Esophagus squamous epithelium (tissue), 4 donors: ENCODE data around the gene AHNAK.
"Not testable (repeated sequence)": the region's sequence is repeated elsewhere in the genome, so short reads cannot be mapped to it uniquely, and the experiment has no call there.

Experiments
- POLR2A ChIP-seq, 4 donors: fragments of 450-650 bp; IDR thresholded peaks; one replicate each; pipeline ENCODE4 v1.6.1; 2017; ENCODE audit warnings: antibody characterized with exemption in 4 of 4, mild to moderate bottlenecking in 4 of 4, moderate library complexity in 3 of 4
- TF ChIP-seq, protein P1 (sequence below), 6 experiments: fragments of 450-650 bp in 4 of 6; fragments of 200-600 bp in 2 of 6; sonication (generic) in 2 of 6; IDR thresholded peaks; one replicate each; pipeline ENCODE4 v1.5.1; 2016 to 2019; ENCODE audit warnings: antibody characterized with exemption in 6 of 6, mild to moderate bottlenecking in 4 of 6, moderate library complexity in 4 of 6

DNA sequence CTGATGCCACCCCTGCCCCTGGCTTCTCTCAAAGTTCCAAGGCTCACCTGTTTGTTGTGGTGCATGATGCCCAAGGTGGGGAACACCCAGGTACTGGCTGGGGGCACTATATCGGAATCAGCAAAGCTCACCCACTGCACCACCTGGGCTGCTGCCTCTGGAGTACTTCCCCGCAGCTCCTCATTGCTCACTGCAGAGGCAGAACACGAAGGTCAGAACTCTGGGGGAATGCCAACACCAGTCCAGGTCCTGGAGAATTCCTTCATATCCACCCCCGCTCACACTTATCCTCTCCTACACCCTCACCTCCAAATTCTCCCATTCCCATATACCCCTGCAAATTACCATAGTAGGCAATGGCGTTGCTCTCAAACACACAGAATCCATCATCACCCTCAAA is 24.9 kb upstream of the AHNAK start:
- TF ChIP-seq, protein P1, sequence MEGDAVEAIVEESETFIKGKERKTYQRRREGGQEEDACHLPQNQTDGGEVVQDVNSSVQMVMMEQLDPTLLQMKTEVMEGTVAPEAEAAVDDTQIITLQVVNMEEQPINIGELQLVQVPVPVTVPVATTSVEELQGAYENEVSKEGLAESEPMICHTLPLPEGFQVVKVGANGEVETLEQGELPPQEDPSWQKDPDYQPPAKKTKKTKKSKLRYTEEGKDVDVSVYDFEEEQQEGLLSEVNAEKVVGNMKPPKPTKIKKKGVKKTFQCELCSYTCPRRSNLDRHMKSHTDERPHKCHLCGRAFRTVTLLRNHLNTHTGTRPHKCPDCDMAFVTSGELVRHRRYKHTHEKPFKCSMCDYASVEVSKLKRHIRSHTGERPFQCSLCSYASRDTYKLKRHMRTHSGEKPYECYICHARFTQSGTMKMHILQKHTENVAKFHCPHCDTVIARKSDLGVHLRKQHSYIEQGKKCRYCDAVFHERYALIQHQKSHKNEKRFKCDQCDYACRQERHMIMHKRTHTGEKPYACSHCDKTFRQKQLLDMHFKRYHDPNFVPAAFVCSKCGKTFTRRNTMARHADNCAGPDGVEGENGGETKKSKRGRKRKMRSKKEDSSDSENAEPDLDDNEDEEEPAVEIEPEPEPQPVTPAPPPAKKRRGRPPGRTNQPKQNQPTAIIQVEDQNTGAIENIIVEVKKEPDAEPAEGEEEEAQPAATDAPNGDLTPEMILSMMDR (IDR thresholded peaks at IDR 0.05) = not testable (repeated sequence)
- TF ChIP-seq POLR2A (IDR thresholded peaks at IDR 0.05) = not testable (repeated sequence)
